HCT116 (cell line): ENCODE measurements around the gene AAK1. TPM values are rescaled to one million over a fixed set of nuclear protein-coding genes. Genes with fewer than 3 reads are reported as not detected.

Source experiments
- ATAC-seq: fragments of 200-7000 bp; cut with Tn5 transposase; 2 replicates; pipeline ENCODE4 v1.9.1; 2020; ENCODE audit warnings: mild to moderate bottlenecking, moderate library complexity
- BruUV-seq: library from RNA; stranded (reverse); fragments of 400-500 nt; replicated peaks from 2 replicates; lab custom pipeline; 2021; lab: Mats Ljungman, UMichigan
- CTCF ChIA-PET: fragments of 300-600 bp; sonication (Branson Sonifier 250); formaldehyde crosslinking; loops from one replicate; lab custom pipeline; 2021; ENCODE audit warnings: antibody characterized with exemption; lab: Charles Lee
- POLR2A ChIA-PET: fragments of 300-600, 350-600 bp; sonication (Branson Sonifier 250); formaldehyde crosslinking; loops from one replicate; lab custom pipeline; 2021; ENCODE audit warnings: antibody characterized with exemption; lab: Charles Lee
- RAD21 ChIA-PET, 2 experiments: fragments of 300-600 bp; sonication (Branson Sonifier 250); formaldehyde crosslinking; loops; one replicate each; lab custom pipeline; 2023; ENCODE audit warnings: low total read pairs in 2 of 2; ENCODE audit not compliant: uncharacterized antibody in 2 of 2, unreplicated experiment in 2 of 2, low non-redundant PET in 1 of 2; lab: Charles Lee
- DNase-seq: peaks from one replicate; pipeline ENCODE4 v3.0.0-alpha.2; 2010; ENCODE audit warnings: low read depth, low spot score
- H2AFZ ChIP-seq: fragments of 200-600 bp; shearing (Covaris generic), sonication (generic); 2 replicates; pipeline ENCODE4 v1.6.1; 2017; ENCODE audit warnings: low read depth, mixed run types, mixed read lengths, antibody characterized with exemption, low read length; ENCODE audit not compliant: poor library complexity, severe bottlenecking
- H3K27ac ChIP-seq: 2 replicates; pipeline ENCODE4 v1.5.1; 2012; ENCODE audit warnings: low read depth, low read length
- H3K27me3 ChIP-seq: fragments of 200-600 bp; sonication (generic); 2 replicates; pipeline ENCODE4 v1.6.1; 2016; ENCODE audit warnings: mixed run types, low read length, mixed read lengths; ENCODE audit not compliant: insufficient read depth
- H3K36me3 ChIP-seq, 2 experiments: fragments of 200-500 bp in 1 of 2; fragments of 200-600 bp in 1 of 2; sonication (Bioruptor generic) in 1 of 2; sonication (generic) in 1 of 2; 2 replicates each; pipeline versions ENCODE4 v1.5.1 to v1.6.1; 2014 to 2016; ENCODE audit warnings: low read length in 2 of 2, inconsistent platforms in 1 of 2, mixed read lengths in 1 of 2, mixed run types in 1 of 2; ENCODE audit not compliant: insufficient read depth in 2 of 2, control insufficient read depth in 1 of 2
- H3K4me1 ChIP-seq, 2 experiments: fragments of 200-600 bp in 1 of 2; sonication (generic) in 1 of 2; 2 replicates each; pipeline versions ENCODE4 v1.5.1 to v1.6.1; 2012 to 2017; ENCODE audit warnings: low read length in 2 of 2, inconsistent platforms in 1 of 2, mild to moderate bottlenecking in 1 of 2, mixed read lengths in 1 of 2, mixed run types in 1 of 2, moderate library complexity in 1 of 2; ENCODE audit not compliant: insufficient read depth in 2 of 2, control insufficient read depth in 1 of 2
- H3K4me2 ChIP-seq: fragments of 200-600 bp; sonication (generic); 2 replicates; pipeline ENCODE4 v1.6.1; 2017; ENCODE audit warnings: mixed run types, low read length, mixed read lengths
- H3K4me3 ChIP-seq, 2 experiments: fragments of 200-600 bp in 1 of 2; sonication (generic) in 1 of 2; replicated peaks in 1 of 2; 2 replicates each; pipeline ENCODE4 v1.5.1; 2011 to 2016; ENCODE audit warnings: low read length in 2 of 2, control low read depth in 1 of 2, low read depth in 1 of 2, mild to moderate bottlenecking in 1 of 2, mixed read lengths in 1 of 2, mixed run types in 1 of 2
- H3K79me2 ChIP-seq: fragments of 200-600 bp; sonication (generic); 2 replicates; pipeline ENCODE4 v1.6.1; 2017; ENCODE audit warnings: mild to moderate bottlenecking, mixed run types, low read length, moderate library complexity, mixed read lengths; ENCODE audit not compliant: insufficient read depth
- H3K9ac ChIP-seq: fragments of 200-600 bp; sonication (generic); 2 replicates; pipeline ENCODE4 v1.6.1; 2016; ENCODE audit warnings: low read length, mixed read lengths
- H3K9me2 ChIP-seq: fragments of 200-600 bp; sonication (generic), shearing (Covaris generic); 2 replicates; pipeline ENCODE4 v1.6.1; 2017; ENCODE audit warnings: mixed run types, mild to moderate bottlenecking, moderate library complexity; ENCODE audit not compliant: insufficient read depth
- H3K9me3 ChIP-seq, 2 experiments: fragments of 200-500 bp in 1 of 2; fragments of 200-600 bp in 1 of 2; sonication (Bioruptor generic) in 1 of 2; sonication (generic) in 1 of 2; 2 replicates each; pipeline ENCODE4 v1.6.1; 2014 to 2017; ENCODE audit warnings: low read length in 2 of 2, mixed read lengths in 2 of 2, inconsistent platforms in 1 of 2, low read depth in 1 of 2, mild to moderate bottlenecking in 1 of 2, mixed run types in 1 of 2, moderate library complexity in 1 of 2; ENCODE audit not compliant: control insufficient read depth in 1 of 2, insufficient read depth in 1 of 2
- H4K20me1 ChIP-seq: fragments of 200-600 bp; sonication (generic), shearing (Covaris generic); 2 replicates; pipeline ENCODE4 v1.6.1; 2017; ENCODE audit warnings: mixed run types, mild to moderate bottlenecking, moderate library complexity; ENCODE audit not compliant: insufficient read depth
- CBX3 ChIP-seq: IDR thresholded peaks from 2 replicates; pipeline ENCODE4 v1.6.1; 2012; ENCODE audit warnings: low read depth
- CEBPB ChIP-seq: IDR thresholded peaks from 2 replicates; pipeline ENCODE4 v1.6.1; 2012; ENCODE audit warnings: low read depth
- EGR1 ChIP-seq: IDR thresholded peaks from 2 replicates; pipeline ENCODE4 v1.6.1; 2012; ENCODE audit warnings: low read depth
- ELF1 ChIP-seq: IDR thresholded peaks from 2 replicates; pipeline ENCODE4 v1.6.1; 2012; ENCODE audit warnings: low read depth, borderline replicate concordance
- RAD21 ChIP-seq: IDR thresholded peaks from 2 replicates; pipeline ENCODE4 v1.6.1; 2012; ENCODE audit warnings: low read depth, mild to moderate bottlenecking
- SIN3A ChIP-seq: IDR thresholded peaks from 2 replicates; pipeline ENCODE4 v1.6.1; 2012; ENCODE audit warnings: low read depth
- SP1 ChIP-seq: IDR thresholded peaks from 2 replicates; pipeline ENCODE4 v1.6.1; 2012; ENCODE audit warnings: low read depth
- SRF ChIP-seq: IDR thresholded peaks from 2 replicates; pipeline ENCODE4 v1.6.1; 2012; ENCODE audit warnings: low read depth
- TCF7L2 ChIP-seq: IDR thresholded peaks from 2 replicates; pipeline ENCODE4 v1.7.0; 2011; ENCODE audit warnings: borderline replicate concordance, inconsistent platforms; ENCODE audit not compliant: insufficient read depth, insufficient read length; ENCODE audit errors: extremely low read depth
- YY1 ChIP-seq: IDR thresholded peaks from 2 replicates; pipeline ENCODE4 v1.6.1; 2011; ENCODE audit warnings: low read length, low read depth, moderate library complexity, mild to moderate bottlenecking; ENCODE audit not compliant: insufficient replicate concordance; ENCODE audit errors: extremely low read depth
- ZBTB33 ChIP-seq: IDR thresholded peaks from 2 replicates; pipeline ENCODE4 v1.6.1; 2011; ENCODE audit warnings: mild to moderate bottlenecking, low read length, moderate library complexity; ENCODE audit not compliant: insufficient replicate concordance; ENCODE audit errors: extremely low read depth
- ZFX ChIP-seq: fragments of 450-650 bp; IDR thresholded peaks from 2 replicates; pipeline ENCODE4 v1.6.1; 2017
- ZNF274 ChIP-seq: fragments of 200-500 bp; sonication (Bioruptor generic); IDR thresholded peaks from 2 replicates; pipeline ENCODE4 v1.6.1; 2014; ENCODE audit warnings: mild to moderate bottlenecking, low read depth, low read length, inconsistent platforms
- intact Hi-C: fragments of 100-400 bp; cut with micrococcal nuclease; formaldehyde crosslinking; loops from 2 replicates; pipeline ENCODE4 v1.10.0; 2022
- total RNA-seq: library from RNA; stranded (reverse); gene quantifications from one replicate; pipeline ENCODE4 v1.2.1, GENCODE V29; 2021; ENCODE audit not compliant: unreplicated experiment

Gene AAK1
- total RNA-seq, 1 experiment from 2014 or later: 32.0 TPM

GRCh38 chr2:69469375-69469774 is 174.2 kb downstream of the AAK1 start:
- ChIA-PET POLR2A (no interaction called here), CTCF (no interaction called here), RAD21 (no interaction called here)
- H3K27me3 ChIP-seq: no peaks in the 10 kb centered on the region
- no peak overlapping the region for H3K4me3 ChIP-seq
- ATAC-seq (no peak), DNase-seq (no peak)
- H2AFZ ChIP-seq: no peak overlapping the region
- H3K9me2 ChIP-seq: no peaks in the 10 kb centered on the region
- H3K4me2 ChIP-seq: no peak overlapping the region
- H3K79me2 ChIP-seq: no peaks in the 10 kb centered on the region
- no TSS peak for BruUV-seq
- no peak overlapping the region for H3K9ac ChIP-seq
- no peaks in the 10 kb centered on the region for H3K36me3 ChIP-seq
- no peaks in the 10 kb centered on the region for H4K20me1 ChIP-seq
- intact Hi-C loops: no loop called here
- TF ChIP-seq ZBTB33: no peak
- no peak for TF ChIP-seq RAD21
- TF ChIP-seq ELF1: no peak
- no peak for TF ChIP-seq TCF7L2
- TF ChIP-seq YY1: no peak
- no peak for TF ChIP-seq SP1
- no peak for TF ChIP-seq SRF
- no peak for TF ChIP-seq CEBPB
- TF ChIP-seq SIN3A: no peak
- no peak for TF ChIP-seq EGR1
- TF ChIP-seq CBX3: no peak
- TF ChIP-seq ZNF274: no peak
- TF ChIP-seq ZFX: no peak
- TF ChIP-seq, all 23 proteins: peak for 0
- Histone ChIP-seq H3K4me1 (no peaks in the 10 kb centered on the region), H3K27ac (no peak overlapping the region), H3K9me3 (no peaks in the 10 kb centered on the region)
